IgD-negative memory B cell (primary cell): ENCODE results near the gene MRPS5. TPM values are rescaled to one million over a fixed set of nuclear protein-coding genes. Genes with fewer than 3 reads are reported as not detected.

Experiments
- H3K27ac Mint-ChIP-seq, 3 donors: one replicate each; pipeline ENCODE4 v1.8.0; 2020 to 2022; ENCODE audit warnings: mild to moderate bottlenecking in 3 of 3, mixed read lengths in 3 of 3, moderate library complexity in 1 of 3
- H3K27me3 Mint-ChIP-seq: one replicate; pipeline ENCODE4 v1.8.0; 2021; ENCODE audit warnings: mixed read lengths
- H3K36me3 Mint-ChIP-seq: one replicate; pipeline ENCODE4 v1.8.0; 2020; ENCODE audit warnings: mild to moderate bottlenecking, mixed read lengths
- H3K4me1 Mint-ChIP-seq, 3 donors: one replicate each; pipeline ENCODE4 v1.8.0; 2020 to 2022; ENCODE audit warnings: mixed read lengths in 3 of 3, mild to moderate bottlenecking in 1 of 3
- H3K4me3 Mint-ChIP-seq, 4 donors: one replicate each; pipeline ENCODE4 v1.8.0; 2020 to 2022; ENCODE audit warnings: mild to moderate bottlenecking in 4 of 4, mixed read lengths in 4 of 4, moderate library complexity in 3 of 4
- H3K9me3 Mint-ChIP-seq, 3 donors: one replicate each; pipeline ENCODE4 v1.8.0; 2020 to 2021; ENCODE audit warnings: mixed read lengths in 3 of 3, mild to moderate bottlenecking in 1 of 3
- polyA plus RNA-seq: library from polyadenylated mRNA; unstranded; fragments of 300-500 nt; fragmentation: Illumina TruSeq; gene quantifications from one replicate; pipeline ENCODE4 v1.2.3, GENCODE V29; 2021

The MRPS5 gene
- polyA plus RNA-seq, 1 donor from 2014 or later, result 38.6 TPM

DNA sequence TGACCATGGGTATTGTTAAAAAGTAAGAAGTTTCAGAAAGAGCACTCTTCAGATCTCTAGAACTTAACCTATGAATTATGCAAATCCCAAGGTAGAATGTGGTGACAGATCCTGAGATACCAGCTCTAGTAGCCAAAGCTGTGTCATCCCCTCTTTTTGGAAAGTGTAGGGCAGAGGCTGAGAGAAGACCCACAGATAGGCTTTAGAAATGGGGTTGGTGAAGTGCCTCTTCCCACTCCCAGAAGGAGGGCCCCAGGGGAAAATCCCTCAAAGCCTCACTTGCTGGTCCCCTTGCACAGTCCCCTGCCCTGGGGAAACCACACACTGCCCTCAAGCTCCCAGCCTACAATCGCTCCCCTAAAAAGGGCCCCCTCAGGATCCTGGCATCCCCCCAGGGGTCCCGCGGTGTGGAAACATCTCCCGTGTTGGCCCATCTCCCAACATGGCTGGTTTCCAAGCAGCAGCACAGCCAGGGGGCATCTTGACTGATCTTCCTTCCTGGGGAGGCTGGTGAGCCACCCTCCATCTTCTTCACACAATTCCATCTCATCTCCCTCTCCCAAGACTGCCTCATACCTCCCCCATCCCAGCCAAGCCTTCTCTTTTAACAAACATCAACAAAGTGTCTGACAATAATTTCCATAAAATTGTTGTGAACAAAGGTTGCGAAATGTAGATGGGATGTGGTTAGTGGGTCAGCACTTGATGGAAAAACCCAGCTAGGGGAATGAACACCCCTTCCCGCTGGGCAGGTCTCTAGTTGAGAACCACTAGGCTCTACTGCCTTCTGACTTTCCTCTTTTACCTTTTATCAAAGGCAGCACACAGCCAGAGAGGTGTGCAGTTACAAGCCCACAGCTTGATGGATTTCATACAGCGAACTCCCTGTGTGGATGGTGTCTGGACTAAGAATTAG lies 71.0 kb downstream of the MRPS5 start:
- no peaks in the 10 kb centered on the region for H3K36me3 Mint-ChIP-seq
- no peak overlapping the region for H3K27ac Mint-ChIP-seq
- no peaks in the 10 kb centered on the region for H3K9me3 Mint-ChIP-seq
- peaks cover 14% of the 10 kb centered on the region for H3K27me3 Mint-ChIP-seq
- no peak overlapping the region for H3K4me3 Mint-ChIP-seq
- H3K4me1 Mint-ChIP-seq, result peaks cover 0 to 9% (median 1%) of the 10 kb centered on the region in 3 donors

DNA sequence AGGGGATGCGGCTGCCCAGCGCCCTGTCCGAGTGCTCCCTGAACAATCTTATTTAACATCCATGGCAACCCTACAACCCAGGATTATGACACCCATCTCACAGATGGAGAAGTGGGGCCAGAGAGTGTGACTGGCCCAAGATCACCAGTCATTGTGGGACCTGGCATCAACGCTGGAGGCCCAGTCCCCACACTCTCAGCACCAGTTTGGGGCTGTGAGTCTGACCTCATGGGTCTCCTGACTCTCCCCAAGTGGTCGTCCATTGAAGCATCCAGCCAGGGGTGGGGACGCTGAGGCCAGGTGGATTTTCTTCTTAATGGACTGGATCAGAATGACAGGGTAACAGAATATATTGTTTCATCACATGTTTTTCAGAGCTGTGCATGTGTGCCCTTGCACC lies 71.6 kb downstream of the MRPS5 start:
- H3K27ac Mint-ChIP-seq, result no peak overlapping the region
- peaks cover 0 to 9% (median under 1%) of the 10 kb centered on the region in 3 donors for H3K4me1 Mint-ChIP-seq
- H3K4me3 Mint-ChIP-seq, result no peak overlapping the region
- no peaks in the 10 kb centered on the region for H3K9me3 Mint-ChIP-seq
- H3K36me3 Mint-ChIP-seq, result no peaks in the 10 kb centered on the region
- H3K27me3 Mint-ChIP-seq, result peaks cover 14% of the 10 kb centered on the region

DNA sequence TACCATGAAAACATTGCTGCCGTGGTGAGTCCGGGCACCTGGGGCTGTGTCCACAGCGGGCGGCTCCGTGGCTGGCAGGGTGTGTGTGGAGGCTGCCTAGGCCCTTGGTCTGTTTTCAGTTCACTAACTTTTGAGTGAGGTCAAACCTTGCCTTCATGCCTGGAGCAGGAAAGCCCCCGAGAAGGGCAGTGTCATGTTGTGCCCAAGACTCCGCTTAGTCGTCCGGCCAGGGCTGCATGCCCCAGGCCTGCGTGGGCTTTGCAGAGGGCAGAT lies 72.0 kb downstream of the MRPS5 start:
- peaks cover 0 to 7% (median 0%) of the 10 kb centered on the region in 3 donors for H3K4me1 Mint-ChIP-seq
- peaks cover 14% of the 10 kb centered on the region for H3K27me3 Mint-ChIP-seq
- no peaks in the 10 kb centered on the region for H3K36me3 Mint-ChIP-seq
- H3K4me3 Mint-ChIP-seq, result no peak overlapping the region
- no peaks in the 10 kb centered on the region for H3K9me3 Mint-ChIP-seq
- H3K27ac Mint-ChIP-seq, result no peak overlapping the region

DNA sequence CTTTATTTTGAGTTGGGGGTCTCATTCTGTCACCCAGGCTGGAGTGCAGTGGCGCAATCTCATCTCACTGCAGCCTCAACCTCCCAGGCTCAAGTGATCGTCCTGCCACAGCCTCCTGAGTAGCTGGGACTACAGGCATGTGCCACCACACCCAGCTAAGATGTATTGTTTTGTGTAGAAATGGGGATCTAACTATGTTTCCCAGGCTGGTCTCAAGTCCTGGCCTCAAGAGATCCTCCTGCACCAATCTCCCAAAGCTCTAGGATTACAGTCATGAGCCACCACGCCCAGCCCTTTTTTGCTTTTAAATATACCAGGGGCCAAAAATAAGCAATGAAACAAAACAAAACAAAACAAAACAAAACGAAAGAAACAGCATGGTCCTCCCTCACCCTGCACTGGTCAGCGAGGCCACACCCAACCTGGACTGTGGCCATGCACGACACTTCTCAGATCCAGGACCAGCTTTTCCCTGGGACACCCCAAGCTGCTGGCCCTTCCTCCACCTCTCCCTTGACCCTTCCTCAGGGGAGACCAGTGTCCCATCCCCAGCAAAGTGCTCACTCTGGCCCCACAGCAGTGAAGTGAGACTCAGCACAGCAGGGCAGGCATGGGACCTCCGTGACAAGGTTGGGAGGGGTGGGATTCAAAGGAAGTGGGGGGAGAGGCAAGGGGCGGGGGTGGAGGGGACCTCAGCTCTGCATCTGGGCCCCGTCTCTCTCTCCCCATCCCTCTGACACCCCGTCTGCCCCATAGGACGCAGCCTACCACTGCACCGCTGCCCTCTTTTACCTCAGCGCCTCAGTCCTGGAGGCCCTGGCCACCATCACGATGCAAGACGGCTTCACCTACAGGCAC lies 72.6 kb downstream of the MRPS5 start:
- Mint-ChIP-seq H3K4me1 (peaks cover 0 to 7% (median 0%) of the 10 kb centered on the region in 3 donors), H3K9me3 (no peaks in the 10 kb centered on the region), H3K27ac (no peak overlapping the region), H3K4me3 (no peak overlapping the region), H3K36me3 (no peaks in the 10 kb centered on the region), H3K27me3 (peaks cover 14% of the 10 kb centered on the region)

DNA sequence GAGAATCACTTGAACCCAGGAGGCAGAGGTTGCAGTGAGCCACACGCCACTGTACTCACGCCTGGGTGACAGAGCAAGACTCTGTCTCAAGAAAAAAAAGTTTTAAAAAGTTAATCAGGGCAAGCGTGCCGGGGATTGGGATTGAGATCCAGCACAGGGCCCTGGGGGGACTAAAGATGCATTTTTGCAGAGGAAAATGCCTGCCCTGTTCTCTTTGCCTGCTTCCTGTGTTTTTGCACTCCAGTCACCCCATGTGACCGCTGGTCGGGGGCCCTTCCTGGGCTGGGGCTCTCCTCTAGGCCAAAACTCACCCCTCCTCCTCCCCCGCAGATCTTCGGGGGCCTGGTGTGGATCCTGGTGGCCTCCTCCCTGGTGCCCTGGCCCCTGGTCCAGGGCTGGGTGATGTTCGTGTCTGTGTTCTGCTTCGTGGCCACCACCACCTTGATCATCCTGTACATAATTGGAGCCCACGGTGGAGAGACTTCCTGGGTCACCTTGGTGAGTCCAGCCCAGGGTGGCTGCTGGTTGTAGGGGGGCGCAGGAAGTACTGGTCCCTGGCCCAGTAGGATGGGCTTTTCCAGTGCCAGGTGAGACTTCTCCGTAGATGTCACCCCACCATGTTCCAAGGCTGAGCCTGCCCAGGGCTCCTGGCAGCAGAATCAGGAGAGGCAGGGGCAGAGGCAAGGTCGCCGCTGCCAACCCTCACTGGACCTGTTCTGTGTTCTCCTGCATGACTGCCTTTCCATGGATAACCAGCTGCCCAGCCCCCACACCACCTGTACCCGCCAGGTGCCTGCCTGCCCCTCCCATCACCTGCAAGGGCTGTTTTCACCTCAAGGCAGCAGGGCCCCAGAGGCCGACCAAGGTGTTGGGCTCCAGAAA lies 73.7 kb downstream of the MRPS5 start:
- Mint-ChIP-seq H3K4me1 (peaks cover 0 to 4% (median 0%) of the 10 kb centered on the region in 3 donors), H3K4me3 (no peak overlapping the region), H3K36me3 (no peaks in the 10 kb centered on the region), H3K27me3 (peaks cover 7% of the 10 kb centered on the region), H3K9me3 (no peaks in the 10 kb centered on the region), H3K27ac (peak overlapping the region in 1 of 3 donors; percentile 58)

DNA sequence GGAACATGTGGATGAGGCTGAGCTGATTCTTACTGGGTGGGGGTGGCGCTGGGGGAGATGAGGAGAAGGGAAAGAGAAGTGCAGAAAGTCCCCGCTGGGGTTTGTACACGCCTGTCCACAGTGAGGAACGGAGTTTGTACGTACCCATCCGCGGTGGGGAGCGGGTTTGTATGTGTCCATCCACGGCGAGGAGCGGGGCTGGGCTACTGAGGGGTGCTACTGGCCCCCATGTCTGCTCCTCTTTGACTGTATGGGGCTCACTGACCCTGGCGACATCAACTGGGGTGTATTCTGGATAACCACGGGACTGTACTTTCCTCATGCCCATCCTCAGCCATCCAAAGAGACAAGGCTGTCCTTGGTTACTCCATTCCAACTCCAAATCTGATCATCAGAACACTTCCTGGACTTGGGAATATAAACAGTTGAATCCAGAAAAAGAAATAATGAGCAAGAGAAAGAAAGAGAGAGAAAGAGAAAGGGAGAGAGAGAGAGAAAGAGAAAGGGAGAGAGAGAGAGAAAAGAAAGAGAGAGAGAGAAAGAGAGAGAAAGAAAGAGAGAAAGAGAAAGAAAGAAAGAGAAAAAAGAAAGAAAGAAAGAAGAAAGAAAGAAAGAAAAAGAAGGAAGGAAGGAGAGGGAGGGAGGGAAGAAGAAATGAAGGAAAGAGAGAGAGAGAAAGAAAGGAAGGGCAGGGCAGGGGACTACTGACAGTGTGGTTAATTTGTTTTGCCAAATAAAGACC lies 75.1 kb downstream of the MRPS5 start:
- Mint-ChIP-seq H3K4me3 (no peak overlapping the region), H3K27me3 (peaks cover 11% of the 10 kb centered on the region), H3K27ac (no peak overlapping the region), H3K4me1 (peaks cover 0 to 4% (median 0%) of the 10 kb centered on the region in 3 donors), H3K36me3 (no peaks in the 10 kb centered on the region), H3K9me3 (no peaks in the 10 kb centered on the region)

DNA sequence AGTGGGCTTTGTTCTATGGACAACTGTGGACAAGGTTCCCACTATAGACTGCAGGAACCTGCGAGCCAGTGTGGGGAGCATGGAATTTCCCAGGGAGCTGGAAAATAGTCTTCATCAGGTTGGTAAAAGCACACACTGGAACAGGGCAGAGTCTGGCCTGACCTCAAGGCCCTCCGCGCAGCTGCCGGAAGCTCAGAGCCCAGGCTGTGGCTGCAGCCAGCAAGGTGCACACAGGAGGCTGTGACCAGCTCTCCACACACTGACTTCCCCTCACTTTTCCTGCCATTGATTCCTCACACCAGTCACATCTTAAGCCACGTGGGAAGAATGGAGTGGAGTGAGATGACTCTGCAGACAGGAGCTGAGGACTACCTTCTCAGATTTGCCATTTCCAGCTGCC lies 77.0 kb downstream of the MRPS5 start:
- no peak overlapping the region for H3K4me3 Mint-ChIP-seq
- no peaks in the 10 kb centered on the region for H3K36me3 Mint-ChIP-seq

DNA sequence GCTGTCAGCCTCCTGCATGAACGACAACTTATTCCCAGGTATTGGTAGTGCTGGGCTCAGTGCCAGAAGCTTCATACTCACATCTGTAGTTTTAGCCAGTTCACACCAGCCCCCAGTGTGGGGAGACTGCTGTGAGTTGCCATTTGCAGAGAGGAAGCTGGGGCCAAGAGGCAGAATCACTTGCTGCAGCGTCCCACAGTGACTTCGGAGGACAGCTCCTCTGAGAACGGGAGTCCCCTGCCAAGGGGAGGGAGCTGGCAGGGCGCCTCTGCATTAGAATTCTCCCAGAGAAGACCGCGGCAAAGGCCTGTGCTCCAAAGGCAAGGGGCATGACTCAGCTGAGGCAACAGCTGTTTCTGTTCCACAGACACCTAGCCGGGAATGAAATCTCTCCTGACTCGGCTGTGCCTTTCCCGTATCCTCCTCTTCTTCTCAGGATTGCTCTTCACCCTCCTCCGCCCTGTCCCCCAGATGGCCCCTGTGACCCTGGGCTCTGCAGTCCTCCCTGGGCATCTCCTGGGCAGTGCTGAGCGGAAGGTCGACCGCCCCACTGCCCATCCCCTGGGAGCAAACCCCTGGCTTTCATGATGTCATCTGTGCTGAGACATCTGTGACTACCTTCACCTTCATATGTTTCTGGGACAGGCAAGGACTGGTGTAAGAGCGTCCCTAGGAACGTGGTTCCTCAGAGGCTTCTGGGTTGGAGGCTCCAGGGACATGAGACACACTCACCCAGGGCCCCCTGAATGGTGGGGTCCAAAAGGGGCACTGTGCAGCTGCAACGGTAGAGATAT lies 78.1 kb downstream of the MRPS5 start:
- no peaks in the 10 kb centered on the region for H3K36me3 Mint-ChIP-seq
- peaks cover 0 to 7% (median 0%) of the 10 kb centered on the region in 3 donors for H3K4me1 Mint-ChIP-seq
- peaks cover 0 to 3% (median 0%) of the 10 kb centered on the region in 3 donors for H3K9me3 Mint-ChIP-seq
- H3K27me3 Mint-ChIP-seq, result peaks cover 9% of the 10 kb centered on the region
- peak overlapping the region in 1 of 3 donors; percentile 63 for H3K27ac Mint-ChIP-seq
- peak overlapping the region in 1 of 4 donors; percentile 37 for H3K4me3 Mint-ChIP-seq

More for the DNA sequence above, 77.0 kb downstream of the MRPS5 start:
- Mint-ChIP-seq H3K4me1 (peaks cover 0 to 7% (median 0%) of the 10 kb centered on the region in 3 donors), H3K27ac (no peak overlapping the region), H3K9me3 (no peaks in the 10 kb centered on the region), H3K27me3 (peaks cover 9% of the 10 kb centered on the region)

DNA sequence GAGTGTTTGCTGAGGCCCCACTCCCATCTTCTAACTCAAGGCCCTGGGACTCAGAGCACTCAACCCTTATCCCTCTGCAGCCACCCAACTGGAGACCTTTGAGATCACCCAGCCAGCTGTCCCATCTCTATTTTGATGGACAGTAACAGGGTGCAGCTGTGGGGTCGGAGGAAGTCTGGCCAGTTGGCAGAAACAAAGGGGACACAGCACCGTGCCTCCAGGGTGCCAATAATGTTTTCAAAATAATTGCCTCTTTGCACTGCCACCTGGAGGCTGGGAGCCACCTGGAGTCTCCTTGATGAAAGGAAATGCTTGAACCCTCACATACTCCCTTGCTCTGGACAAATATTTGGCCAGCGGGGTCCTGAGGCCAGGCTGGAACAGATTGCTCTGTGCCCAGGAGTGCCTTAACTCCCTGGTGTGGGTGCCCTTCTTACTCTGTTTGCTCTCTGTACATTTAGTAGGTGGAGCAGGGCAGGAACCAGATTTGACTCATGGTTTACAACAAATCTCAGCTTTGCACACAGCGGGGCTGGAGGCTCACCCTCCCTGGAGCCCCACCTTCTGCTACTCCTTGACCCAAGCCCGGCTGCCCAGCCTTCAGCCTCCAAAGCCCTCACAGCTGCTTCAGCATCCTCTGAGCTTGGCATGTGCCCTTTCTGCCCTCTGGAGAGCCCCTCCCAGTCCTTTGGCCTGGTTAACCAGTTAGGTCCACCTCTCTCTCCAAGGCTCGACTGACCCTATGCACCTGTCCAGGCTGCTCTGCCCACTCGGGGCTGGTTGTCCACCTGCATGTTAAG lies 78.9 kb downstream of the MRPS5 start:
- H3K27me3 Mint-ChIP-seq, result peaks cover 9% of the 10 kb centered on the region
- peaks cover 0 to 7% (median 0%) of the 10 kb centered on the region in 3 donors for H3K4me1 Mint-ChIP-seq
- H3K36me3 Mint-ChIP-seq, result no peaks in the 10 kb centered on the region
- H3K9me3 Mint-ChIP-seq, result peaks cover 0 to 3% (median 1%) of the 10 kb centered on the region in 3 donors
- no peak overlapping the region for H3K4me3 Mint-ChIP-seq
- H3K27ac Mint-ChIP-seq, result peak overlapping the region in 1 of 3 donors; percentile 63

DNA sequence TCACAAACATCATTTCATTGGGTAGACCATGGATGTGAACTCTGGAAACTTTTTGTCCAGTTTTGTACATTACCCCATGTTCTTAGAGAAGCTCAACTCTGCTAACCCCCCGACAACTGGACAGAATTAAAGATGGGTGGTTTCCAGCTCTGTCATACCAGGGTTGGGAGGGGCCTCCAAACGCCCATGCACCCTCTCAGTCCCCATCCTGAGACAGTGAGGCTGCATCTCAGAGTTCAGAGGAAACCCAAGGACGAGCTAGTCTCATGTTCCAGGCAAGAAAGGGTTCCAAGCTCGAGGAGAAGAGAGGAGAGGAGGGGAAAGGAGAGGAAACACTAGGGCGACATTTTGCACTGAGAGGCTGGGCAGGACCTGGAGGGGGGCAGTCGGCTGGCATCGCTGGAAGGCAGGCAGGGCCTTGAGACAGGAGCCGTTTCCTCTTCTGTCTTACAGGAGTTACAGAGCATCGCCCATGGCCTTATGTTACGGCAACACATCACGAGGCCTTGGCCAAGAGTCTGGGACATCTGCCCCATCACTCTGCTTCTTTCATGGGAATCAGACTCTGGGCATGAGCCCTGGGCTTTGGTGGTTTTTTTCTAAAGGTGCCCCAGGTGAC lies 79.7 kb downstream of the MRPS5 start:
- Mint-ChIP-seq H3K36me3 (no peaks in the 10 kb centered on the region), H3K27me3 (peaks cover 9% of the 10 kb centered on the region), H3K9me3 (peaks cover under 1 to 3% (median 2%) of the 10 kb centered on the region in 3 donors), H3K4me3 (no peak overlapping the region), H3K4me1 (peaks cover 0 to 7% (median 0%) of the 10 kb centered on the region in 3 donors), H3K27ac (no peak overlapping the region)

DNA sequence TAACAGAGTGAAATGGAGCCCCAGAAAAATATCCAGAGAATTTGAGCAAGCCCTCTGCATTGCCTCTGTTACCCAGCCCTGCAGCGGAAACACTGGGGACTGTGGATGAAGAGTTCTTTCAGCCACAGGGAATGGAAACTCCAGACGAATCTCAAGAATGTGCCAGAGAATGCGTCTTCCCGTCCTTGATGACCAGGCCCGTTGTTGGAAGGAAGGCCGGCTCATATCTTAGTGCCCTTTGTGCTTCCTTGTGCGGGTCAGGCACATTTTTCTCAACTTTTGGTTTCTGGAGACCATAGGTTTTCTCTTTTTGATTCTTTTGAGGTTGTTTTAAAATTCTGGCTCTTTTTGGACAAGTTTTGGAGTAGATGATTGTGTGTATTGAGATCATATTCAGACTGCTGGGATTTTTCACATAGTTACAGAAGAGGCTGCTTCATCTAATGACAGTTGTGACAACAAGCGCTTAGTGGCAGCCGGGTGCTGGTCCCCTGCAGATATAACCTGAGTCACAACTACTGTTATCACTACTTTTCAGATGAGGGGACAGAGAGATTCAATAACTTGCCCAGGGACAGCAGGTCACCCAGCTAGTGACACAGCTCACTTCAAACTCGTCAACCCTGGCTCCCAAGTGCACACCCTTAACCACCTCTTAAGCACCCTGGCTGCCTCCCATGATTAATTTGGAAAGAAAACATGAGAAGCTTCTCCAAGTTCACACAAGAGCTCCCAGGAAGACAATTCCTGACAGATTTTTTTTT lies 80.4 kb downstream of the MRPS5 start:
- Mint-ChIP-seq H3K36me3 (no peaks in the 10 kb centered on the region), H3K27me3 (peaks cover 9% of the 10 kb centered on the region), H3K9me3 (peaks cover 2 to 4% (median 3%) of the 10 kb centered on the region in 3 donors), H3K4me1 (peaks cover 0 to 7% (median 0%) of the 10 kb centered on the region in 3 donors), H3K4me3 (no peak overlapping the region), H3K27ac (no peak overlapping the region)

DNA sequence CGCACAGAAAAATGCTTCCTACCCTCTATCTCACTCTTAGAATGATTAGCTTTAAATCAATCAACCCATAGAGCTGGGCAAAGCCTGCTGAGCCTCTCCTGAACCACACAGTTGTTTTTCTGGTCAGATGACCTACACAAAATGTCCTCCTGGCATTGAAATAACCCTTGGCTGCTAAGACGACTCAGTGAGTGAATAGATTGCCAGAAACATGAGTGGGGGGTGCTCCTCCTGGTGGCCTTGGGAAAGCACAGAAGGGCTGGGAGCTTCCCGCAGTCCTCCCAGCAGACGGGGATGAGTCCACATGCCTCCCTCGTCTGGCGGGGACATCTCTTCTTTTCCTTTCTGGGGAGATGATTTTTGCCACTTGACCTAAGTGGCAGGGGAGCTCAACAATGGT lies 81.2 kb downstream of the MRPS5 start:
- H3K27ac Mint-ChIP-seq, result no peak overlapping the region
- H3K4me3 Mint-ChIP-seq, result no peak overlapping the region

More for the DNA sequence above, 81.2 kb downstream of the MRPS5 start:
- peaks cover 0 to 4% (median 0%) of the 10 kb centered on the region in 3 donors for H3K4me1 Mint-ChIP-seq
- H3K36me3 Mint-ChIP-seq, result no peaks in the 10 kb centered on the region
- H3K27me3 Mint-ChIP-seq, result peaks cover 4% of the 10 kb centered on the region
- peaks cover 2 to 4% (median 3%) of the 10 kb centered on the region in 3 donors for H3K9me3 Mint-ChIP-seq
